GM18520 (cell line): ENCODE results near the gene CABLES1.

ENCODE experiments used
- ATAC-seq: cut with Tn5 transposase; IDR thresholded peaks from one replicate; pipeline ENCODE4 v1.9.1; 2021; ENCODE audit not compliant: unreplicated experiment

CABLES1 gene

DNA sequence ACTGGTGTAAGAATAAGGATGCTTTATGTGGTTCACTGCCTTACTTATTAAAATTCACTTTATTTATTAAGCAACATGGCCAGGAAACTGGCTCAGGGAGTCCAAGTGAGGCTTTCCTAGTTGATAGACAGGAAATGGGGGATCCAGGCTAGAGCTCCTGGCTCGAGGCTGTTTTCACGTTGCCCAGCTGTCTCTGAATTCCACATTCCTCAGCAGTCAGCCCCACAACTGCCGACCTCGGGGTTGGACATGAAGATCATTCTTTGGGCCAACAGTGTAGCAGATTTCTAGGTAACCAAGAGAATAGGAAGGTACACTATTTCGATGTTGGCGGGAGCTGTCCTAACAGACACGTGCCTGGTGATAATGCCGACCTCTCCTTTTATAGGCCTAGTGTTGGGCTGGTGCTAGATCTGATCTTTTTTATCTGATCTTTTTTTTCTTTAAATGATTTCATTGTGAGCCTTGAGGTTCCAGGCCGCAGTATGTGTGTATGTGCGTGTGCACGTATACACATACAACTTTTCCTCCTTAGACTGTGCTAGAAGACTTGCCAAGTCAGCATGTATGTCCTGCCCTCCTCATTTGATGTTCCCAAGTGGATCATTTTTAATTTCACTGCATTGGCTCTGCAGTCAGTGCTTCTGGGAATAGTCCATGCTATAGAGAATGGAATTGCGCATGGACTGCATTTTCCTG is 103.5 kb downstream of the CABLES1 start:
- ATAC-seq = no peak

DNA sequence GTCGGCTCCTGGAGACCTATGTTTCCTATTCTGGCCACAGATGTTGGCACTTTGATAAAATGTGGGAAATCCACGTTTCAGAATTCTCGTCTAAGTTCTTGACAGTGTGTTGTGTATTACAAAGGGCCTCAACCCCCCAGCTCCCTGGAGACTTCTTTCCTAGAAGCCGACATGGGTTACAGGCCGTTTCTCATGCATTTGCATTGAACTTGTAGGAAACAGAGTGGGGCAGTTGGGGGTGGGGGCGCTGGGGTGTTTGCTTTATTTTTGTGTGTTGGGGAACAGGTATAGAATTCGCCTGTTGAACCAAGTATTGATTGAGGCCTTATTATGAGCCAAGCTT is 104.0 kb downstream of the CABLES1 start:
- no peak for ATAC-seq

DNA sequence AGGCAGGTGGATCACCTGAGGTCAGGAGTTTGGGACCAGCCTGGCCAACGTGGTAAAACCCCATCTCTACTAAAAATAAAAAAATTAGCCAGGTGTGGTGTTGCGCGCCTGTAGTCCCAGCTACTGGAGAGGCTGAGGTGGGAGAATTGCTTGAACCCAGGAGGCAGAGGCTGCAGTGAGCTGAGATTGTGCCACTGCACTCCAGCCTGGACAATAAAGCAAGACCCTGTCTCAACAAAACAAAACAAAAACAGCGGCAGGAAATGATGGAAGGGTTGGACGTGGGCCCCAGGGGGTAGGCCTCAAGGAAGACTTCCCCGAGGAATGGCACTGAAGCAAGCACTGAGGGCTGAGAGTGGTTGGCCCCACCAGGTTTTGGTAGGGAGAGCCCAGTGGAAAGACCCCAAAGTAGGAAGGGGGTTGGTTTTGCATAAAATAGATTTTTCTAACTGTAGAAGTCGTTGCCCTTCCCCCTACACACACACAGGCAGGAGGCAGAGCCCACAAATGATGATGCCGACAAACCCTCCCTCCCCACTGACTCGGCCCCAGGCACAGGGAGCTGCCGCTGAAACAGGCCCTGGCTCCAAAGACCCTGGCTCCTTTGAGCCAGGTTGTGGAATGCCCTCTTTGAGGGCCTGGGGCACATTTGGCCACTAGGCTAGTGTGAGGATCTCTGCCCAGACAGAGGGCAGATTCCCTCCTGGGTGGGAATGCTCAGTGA is 104.8 kb downstream of the CABLES1 start:
- ATAC-seq = no peak

DNA sequence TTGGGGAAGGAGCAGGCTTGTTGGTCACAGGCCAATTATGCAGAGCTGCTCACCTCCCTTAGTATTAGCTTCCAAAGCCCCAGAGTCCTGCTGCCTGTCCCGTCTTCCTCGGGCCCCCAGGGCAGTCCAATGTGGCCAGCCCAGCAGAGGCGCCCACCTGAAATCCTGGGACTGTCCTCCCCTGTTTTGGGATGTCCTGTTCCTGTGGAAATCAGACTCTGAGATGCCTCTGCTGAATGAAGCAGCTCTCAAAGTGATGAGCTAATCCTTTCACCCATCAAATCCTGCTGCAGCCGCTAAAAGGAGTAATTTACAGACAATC is 105.3 kb downstream of the CABLES1 start:
- no peak for ATAC-seq

DNA sequence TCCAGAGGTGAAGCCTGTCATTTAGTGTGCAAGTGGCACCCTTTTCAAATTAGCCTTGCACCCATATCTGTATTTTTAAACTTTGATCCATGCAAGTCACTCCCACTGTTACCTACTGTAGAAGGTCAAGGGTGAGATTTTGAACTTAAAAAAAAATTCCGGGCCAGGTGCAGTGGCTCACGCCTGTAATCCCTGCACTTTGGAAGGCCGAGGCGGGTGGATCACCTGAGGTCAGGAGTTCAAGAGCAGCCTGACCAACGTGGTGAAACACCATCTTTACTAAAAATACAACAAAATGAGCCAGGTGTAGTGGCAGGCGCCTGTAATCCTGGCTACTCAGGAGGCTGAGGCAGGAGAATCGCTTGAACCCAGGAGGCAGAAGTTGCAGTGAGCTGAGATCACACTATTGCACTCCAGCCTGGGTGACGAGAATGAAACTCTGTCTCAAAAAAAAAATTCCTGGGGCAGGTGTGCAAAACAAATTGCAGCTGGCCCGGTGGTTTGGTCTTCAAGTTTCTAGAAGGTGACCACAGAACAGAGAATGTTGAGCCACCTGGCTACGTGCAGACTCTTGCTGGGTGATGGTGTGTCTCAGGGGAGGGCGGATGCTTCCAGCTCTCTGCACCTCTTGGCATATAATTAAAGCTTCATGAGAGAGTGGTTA is 106.7 kb downstream of the CABLES1 start:
- peak; percentile 86 for ATAC-seq

DNA sequence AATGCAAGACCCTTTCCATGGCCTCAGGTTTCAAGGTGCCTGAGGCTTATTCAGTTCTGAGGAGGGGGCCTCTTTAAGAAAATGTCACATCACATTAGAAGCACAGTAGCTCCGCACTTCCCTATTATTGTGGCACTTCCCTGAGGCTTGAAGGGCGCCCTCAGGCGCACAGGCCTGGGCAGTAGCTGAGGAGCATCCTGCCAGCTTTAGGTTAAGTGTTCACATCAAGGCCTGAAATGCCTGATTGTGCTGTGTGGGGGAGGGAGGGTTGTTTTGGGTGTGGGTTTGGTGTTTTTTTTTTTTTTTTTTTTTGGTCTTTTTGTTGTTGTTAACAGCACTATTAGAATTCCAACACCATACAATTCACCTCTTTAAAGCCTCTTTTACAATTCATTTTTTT is 107.9 kb downstream of the CABLES1 start:
- no peak for ATAC-seq

DNA sequence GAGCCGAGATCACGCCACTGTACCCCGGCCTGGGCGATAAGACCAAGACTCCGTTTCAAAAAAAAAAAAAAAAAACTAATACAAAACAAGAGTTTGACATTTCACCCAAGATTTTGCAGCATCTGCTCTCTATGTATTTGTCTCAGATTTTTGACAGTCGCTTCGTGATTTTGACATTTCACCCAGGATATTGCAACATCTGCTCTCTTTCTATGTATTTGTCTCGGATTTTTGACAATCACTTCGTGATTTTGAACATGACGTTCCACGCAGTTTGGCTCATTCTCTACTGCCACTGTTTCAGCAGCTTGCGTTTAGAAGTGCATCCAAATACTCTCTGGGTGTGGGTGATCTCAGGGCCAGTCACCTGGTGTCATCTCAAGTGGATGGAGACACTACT is 108.5 kb downstream of the CABLES1 start:
- no peak for ATAC-seq

DNA sequence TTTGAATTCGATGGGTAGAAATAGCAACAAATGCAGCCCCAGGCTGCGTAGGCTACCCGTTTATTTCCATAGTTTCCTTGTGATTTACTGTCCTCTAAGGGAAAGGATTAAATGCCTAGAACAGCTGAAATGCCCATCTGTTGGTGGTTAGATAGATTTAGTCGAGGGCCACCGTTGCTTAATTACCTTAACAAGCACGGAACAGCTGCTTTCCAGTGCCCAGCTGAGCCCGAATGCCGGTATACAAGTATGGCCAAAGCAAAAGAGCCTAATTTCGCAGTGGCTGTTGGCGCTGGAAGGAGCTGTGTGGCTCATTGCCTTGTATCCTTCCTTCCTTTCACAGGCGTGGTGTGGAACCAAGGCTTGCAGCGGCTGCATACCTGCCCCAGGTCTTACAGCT is 109.1 kb downstream of the CABLES1 start:
- ATAC-seq = no peak

DNA sequence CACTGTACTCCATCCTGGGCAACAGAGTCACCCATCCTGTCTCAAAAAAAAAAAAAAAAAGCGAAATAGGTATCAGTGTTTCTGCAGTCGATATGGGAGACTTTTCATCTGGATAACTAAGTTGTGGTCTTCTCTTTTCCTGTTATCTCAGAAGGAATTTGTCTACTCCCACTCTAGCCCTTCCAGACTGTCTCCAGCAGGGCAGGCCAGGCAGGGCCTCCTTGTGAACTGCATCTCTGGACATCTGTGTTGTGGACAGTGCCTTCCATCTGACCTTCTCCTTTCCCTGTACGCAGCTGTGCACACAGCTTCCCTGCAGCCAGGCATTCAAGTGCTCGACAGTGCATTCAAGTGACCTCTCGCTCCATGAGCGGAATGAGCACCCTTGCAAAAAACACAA is 110.2 kb downstream of the CABLES1 start:
- ATAC-seq = no peak

DNA sequence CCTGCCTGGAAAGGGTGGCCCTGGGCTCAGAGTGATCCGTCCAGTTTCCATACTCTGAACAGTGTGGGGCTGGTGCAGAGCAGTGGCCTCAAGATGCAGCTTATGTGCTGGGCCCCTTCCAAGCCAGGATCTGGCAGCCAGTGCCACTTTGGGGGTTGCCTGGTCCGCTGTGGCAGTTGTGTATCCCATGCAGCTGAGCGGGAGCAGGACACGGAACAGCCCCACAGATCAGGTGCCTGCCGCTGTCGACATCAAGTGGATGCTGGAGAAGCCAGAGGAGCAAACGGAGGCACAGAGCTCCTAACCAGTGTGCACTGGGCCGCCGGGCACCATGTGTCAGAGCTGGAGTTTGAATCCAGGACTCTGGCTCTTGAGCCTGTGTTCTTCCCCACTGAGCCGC is 112.0 kb downstream of the CABLES1 start:
- no peak for ATAC-seq

DNA sequence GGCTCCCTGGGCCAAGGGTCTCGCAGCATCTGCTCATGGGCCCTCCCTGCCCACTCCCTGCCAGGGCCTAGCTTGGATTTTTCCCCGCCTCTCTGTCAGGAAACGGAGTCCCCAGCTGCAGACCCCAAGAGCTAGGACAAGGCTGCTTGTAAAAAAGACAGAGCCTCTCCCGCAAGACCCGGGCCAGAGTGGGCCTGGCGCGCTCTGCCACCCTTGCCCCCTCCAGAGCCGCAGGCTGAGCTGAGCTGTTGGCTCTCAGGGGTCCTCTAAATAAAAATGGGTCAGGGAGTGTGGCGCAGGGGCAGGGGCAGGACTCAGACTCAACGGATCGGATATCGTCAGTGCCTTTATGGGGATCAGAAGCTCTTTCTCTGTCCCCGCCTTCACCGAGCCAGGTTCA is 112.6 kb downstream of the CABLES1 start:
- no peak for ATAC-seq

DNA sequence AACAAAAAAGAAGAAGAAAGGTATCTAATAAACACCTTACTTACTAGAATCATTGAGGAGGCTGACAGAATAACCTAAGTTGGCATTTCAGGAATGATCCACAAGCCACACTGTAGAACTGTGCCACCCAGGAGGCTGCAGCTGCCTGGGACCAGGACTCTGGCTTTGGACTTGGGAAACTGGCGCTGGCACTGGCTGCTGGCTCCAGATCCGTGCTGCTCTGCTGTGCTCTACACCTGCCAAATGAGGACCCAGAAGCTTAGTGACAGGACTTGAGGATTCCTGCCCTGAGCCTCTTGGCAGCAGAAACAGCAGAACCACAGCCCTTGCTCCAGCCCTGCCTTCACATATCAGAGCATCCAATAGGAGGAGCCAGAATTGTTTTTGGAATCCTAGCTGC is 113.5 kb downstream of the CABLES1 start:
- ATAC-seq = no peak

DNA sequence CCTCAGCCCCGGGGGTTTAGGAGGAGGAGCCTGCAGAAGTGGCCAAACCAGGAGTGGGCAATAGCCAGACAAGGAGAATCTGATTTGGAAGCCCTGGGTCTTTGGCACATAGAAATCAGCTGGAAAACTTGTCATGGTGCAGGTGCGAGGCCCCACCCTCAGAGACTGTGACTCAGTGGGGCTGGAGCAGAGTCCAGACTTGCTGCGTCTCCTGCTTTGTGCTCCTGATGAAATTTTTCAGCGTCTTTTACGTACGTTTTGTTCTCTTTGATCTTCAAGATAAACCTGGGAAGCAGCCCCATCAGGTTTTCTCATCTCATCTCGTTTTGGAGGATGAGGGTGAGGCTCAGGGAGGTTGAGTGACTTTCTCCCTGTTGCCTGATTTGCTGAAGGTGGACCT is 114.1 kb downstream of the CABLES1 start:
- ATAC-seq = no peak

DNA sequence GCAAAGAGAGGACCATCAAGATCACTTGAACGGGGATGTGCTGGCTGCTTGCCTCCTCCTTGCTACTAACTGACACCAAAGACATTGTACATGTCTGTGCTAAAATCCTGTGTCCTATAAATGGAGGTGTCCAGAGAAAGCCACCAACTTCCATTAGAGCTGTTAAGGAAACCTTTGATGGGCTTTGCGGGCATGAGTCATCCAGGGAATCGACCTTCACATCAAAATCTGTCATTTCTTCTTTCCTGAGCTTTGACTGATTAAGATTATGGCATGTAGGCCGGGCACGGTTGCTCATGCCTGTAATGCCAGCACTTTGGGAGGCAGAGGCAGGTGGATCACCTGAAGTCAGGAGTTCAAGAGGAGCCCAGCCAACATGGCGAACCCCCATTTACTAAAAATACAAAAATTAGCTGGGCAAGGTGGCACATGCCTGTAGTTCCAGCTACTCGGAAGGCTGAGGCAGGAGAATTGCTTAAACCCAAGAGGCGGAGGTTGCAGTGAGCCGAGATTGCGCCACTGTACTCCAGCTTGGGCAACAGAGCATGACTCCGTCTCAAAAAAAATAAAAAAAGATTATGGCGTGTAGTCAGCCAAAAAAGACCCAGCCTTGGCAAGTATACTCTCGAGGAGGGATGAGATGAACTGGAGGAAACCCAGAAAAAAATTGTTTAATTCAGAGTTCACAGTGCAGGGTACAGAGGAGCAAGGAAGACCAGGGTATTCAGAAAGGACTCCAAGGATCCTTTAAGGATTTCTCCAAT is 115.8 kb downstream of the CABLES1 start:
- no peak for ATAC-seq

DNA sequence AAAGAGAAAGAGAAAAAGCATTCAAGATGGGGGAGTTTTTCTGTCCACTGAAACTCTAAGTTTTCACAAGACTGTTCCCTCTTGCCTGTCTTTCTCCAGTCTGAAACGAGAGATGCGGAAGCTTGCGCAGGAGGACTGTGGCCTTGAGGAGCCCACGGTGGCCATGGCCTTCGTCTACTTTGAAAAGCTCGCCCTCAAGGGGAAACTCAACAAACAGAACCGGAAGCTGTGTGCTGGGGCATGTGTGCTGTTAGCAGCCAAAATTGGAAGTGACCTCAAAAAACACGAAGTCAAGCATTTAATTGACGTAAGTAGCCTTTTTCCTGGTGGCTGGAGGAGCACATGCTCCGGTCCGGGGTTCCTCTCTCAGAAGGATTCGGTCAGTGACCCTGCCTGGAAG is 118.3 kb downstream of the CABLES1 start:
- no peak for ATAC-seq

DNA sequence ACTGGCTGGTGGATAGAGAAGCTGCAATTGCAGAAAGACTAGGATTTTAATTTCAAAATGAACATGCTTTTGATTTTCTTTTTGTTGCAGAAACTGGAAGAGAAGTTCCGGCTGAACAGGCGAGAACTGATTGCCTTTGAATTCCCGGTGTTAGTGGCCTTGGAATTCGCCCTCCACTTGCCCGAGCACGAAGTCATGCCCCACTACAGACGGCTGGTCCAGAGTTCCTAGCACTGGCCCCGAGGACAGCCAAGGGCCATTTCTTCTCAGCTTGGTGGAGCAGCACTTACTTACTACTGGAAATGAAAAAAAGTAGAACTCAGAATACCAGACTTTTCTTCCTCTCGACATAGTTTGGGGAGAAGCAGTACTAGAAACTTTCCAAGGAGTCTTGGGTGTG is 121.9 kb downstream of the CABLES1 start:
- ATAC-seq = no peak

DNA sequence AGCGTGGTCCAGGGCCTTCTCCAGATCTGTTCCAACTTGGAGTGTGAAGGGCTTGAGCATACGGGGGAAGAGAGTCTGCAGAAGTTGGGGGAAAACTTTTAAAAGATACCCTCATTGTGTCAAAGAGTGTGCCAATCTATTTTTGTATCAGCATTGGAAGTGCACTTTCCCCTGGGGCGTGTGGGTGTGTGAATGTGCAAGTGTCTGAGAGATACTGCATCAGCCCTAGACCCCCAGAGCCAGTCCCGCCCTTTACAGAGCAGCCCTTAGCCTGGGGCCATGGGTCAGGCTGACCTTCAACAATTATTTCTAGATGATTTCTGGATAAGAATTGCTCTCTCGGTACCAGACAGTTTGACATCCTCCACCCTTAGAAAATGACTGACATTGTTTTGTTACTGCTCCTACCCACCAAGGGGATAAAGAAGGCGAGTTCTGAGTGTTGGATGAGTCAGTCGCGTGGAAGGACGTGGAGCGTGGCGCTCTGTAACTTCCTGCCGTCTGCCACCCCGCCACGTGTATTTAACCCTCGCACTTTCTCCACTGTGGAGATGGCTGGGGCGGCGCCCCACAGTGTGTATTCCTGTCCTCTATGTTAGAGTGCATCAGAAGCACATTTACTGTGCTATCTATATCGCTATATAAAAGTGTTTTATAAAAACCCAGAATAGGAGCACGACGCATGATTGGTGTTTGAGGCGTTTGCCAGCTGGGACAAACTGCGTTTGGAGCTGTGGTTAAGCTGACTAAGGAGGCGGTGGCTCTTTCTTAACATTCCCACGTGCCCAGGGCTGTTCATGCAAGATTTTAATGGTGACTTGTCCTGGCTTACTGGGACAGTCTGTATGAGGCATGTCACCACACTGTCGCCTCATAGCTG is 122.6 kb downstream of the CABLES1 start:
- no peak for ATAC-seq

DNA sequence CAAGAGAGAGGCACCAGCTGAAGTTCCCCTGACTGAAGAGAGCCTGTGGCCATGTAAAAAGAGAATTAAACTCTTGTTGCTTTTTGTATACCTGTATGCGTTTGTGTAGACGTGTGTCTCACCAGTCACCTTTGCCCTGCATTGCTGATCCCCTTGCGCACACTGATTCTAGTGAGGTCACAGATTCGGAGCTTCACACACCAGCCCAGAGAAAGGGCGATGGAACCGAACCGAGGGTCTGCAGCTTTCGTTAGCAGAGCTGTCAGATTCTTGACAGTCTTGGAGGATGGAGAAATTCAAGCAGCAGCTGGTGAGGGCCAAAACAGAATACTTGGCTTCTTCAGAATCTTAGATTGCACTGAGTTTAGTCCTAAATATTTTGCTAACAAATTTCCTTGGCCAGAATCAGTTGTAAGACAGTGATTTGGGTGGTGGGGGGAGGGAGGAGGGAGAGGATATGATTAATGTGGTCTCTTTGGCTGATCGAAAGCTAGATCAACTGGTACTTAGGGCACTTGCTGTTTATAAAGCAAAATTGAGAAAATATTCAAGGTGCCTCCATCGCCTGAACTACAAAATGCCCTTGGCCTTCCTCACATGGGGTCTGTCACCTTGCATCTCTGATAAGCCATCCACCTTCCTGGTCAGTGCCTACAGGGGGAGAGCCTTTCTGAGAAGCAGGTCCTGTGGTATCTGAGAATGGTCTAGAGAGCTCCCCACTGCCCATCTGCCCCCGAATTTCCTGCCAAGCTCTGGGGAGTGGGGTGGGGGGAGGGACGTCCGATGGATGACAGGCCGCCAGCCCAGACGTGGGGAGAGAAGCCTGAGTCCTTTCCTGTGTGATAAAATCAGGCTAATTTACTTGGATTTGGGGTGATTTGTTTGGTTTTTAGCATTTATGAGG is 123.5 kb downstream of the CABLES1 start:
- no peak for ATAC-seq

DNA sequence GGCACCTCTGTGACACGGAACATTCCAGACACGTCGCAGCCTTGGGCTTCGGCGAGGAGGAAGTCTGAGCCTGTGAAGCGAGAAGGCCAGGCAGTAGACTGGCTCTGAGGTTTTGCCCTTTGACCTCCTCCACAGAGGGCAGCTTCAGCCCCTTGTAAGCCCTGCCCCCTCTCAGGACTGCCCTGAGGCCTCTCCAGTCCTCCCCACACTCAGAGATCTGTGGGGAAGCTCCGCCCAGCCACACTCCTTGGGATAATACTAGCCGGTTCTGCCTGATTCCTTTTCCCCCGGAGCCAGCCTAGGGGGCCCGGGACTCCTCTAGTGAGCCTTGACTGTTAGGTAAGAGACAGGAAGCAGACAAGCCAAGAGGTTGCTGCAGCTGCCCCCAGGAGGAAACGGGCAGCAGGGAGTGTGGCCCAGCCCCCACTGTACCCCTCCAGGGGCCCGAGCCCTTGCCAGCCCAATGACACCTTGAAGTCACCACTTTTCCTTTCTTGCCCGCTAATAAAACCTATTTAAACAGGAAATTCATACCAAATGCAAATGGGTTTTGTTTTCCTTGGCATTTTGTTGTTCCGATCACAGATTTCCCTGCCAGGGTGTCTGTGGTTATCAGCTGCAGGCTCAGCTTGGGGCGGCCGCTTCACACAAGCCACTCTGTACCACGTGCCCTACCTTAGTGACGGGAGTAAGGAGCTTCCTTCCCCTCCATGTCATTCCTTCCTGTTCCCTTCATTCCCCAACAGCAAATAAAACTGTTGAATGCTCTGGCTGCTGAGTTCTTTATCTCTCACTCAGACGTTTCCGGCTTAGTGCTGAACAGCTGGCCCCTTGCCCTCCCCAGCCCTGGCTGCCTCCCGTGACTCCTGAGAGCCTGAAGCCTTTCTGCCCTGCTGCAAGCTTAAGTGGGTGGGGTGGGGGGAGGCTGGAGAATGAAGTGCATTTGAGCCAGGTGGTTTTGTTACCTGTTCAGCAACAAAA is 124.7 kb downstream of the CABLES1 start:
- ATAC-seq = no peak
